Ishikawa (cell line): ENCODE results near the gene CYB5R4.

Experiments
- CEBPB ChIP-seq: IDR thresholded peaks from 2 replicates; pipeline ENCODE4 v1.6.1; 2012
- CREB1 ChIP-seq: IDR thresholded peaks from 2 replicates; pipeline ENCODE4 v1.6.1; 2012; ENCODE audit warnings: low read depth
- EGR1 ChIP-seq: IDR thresholded peaks from 2 replicates; pipeline ENCODE4 v1.6.1; 2012
- FOXM1 ChIP-seq: IDR thresholded peaks from 2 replicates; pipeline ENCODE4 v1.6.1; 2012; ENCODE audit warnings: low read depth, borderline replicate concordance
- NFIC ChIP-seq: IDR thresholded peaks from 2 replicates; pipeline ENCODE4 v1.6.1; 2012
- RAD21 ChIP-seq: IDR thresholded peaks from 2 replicates; pipeline ENCODE4 v1.6.1; 2012; ENCODE audit warnings: low read depth
- REST ChIP-seq: IDR thresholded peaks from 2 replicates; pipeline ENCODE4 v1.6.1; 2012; ENCODE audit warnings: low read depth, mild to moderate bottlenecking
- TAF1 ChIP-seq: IDR thresholded peaks from 2 replicates; pipeline ENCODE4 v1.6.1; 2012; ENCODE audit warnings: low read depth, mild to moderate bottlenecking
- TCF12 ChIP-seq: IDR thresholded peaks from 2 replicates; pipeline ENCODE4 v1.6.1; 2012; ENCODE audit warnings: low read depth
- TEAD4 ChIP-seq: IDR thresholded peaks from 2 replicates; pipeline ENCODE4 v1.6.1; 2012
- USF1 ChIP-seq: IDR thresholded peaks from 2 replicates; pipeline ENCODE4 v1.6.1; 2012
- YY1 ChIP-seq: IDR thresholded peaks from 2 replicates; pipeline ENCODE4 v1.6.1; 2012; ENCODE audit warnings: low read depth
- ZBTB7A ChIP-seq: IDR thresholded peaks from 2 replicates; pipeline ENCODE4 v1.6.1; 2012; ENCODE audit warnings: low read depth

CYB5R4 gene

GRCh38 chr6:83838727-83839126, 20.8 kb upstream of the CYB5R4 start:
- no peak for TF ChIP-seq REST

- TF ChIP-seq CEBPB (no peak), TEAD4 (no peak), NFIC (no peak), USF1 (no peak), FOXM1 (no peak), TAF1 (no peak)
Measured at GRCh38 chr6:83844170-83844569, 15.3 kb upstream of the CYB5R4 start.

GRCh38 chr6:83846291-83846690, 13.2 kb upstream of the CYB5R4 start:
- TF ChIP-seq NFIC (no peak), TCF12 (no peak), EGR1 (no peak), FOXM1 (no peak), CEBPB (no peak)

GRCh38 chr6:83847179-83847578, 12.3 kb upstream of the CYB5R4 start:
- TF ChIP-seq CEBPB (no peak), TAF1 (no peak), TCF12 (no peak), REST (no peak), FOXM1 (no peak), USF1 (no peak), ZBTB7A (no peak)

GRCh38 chr6:83849127-83849526, 10.4 kb upstream of the CYB5R4 start:
- no peak for TF ChIP-seq EGR1
- no peak for TF ChIP-seq RAD21
- no peak for TF ChIP-seq TAF1
- no peak for TF ChIP-seq FOXM1
- no peak for TF ChIP-seq TEAD4
- no peak for TF ChIP-seq CREB1
- no peak for TF ChIP-seq CEBPB
- TF ChIP-seq USF1: no peak
- no peak for TF ChIP-seq ZBTB7A
- no peak for TF ChIP-seq YY1
- TF ChIP-seq NFIC: no peak

- peak; percentile 73 for TF ChIP-seq REST
- TF ChIP-seq NFIC: no peak
Measured at GRCh38 chr6:83849610-83850009, 9.9 kb upstream of the CYB5R4 start.
